ENCODE measurements around the gene CRB1.

GRCh38 chr1:197336571-197336970, 68.5 kb downstream of the CRB1 start:
- TF ChIP-seq CTCF (IDR thresholded peaks at IDR 0.05) = no peak
- TF ChIP-seq POLR2A (IDR thresholded peaks at IDR 0.05) = no peak
